NCI-H1105 treated with DMSO at 0.1 percent for 48 hours (cell line): ENCODE measurements around the gene NNT.
A peak's percentile ranks its signal among the peaks of the same experiment; 100 is the strongest.
"Not testable (repeated sequence)": the region's sequence is repeated elsewhere in the genome, so short reads cannot be mapped to it uniquely, and the experiment has no call there.

Experiments used
- DNase-seq: peaks from one replicate; lab custom pipeline; 2025; lab: John Stamatoyannopoulos, UW

NNT gene

GRCh38 chr5:43602461-43603343 lies at the start of gene NNT:
NNT (plus strand) TSS chr5:43603180; CDS start chr5:43609196, 6,016 bp downstream.
- DNase-seq: peak; percentile 79

- no peak for DNase-seq
Measured at GRCh38 chr5:43553381-43553780, 49.6 kb upstream of the NNT start.

- no peak for DNase-seq
Measured at GRCh38 chr5:43554497-43554896, 48.5 kb upstream of the NNT start.

GRCh38 chr5:43555895-43556606 lies 46.9 kb upstream of the NNT start:
- peak; percentile 43 for DNase-seq

- DNase-seq: not testable (repeated sequence)
Measured at GRCh38 chr5:43556607-43556856, 46.4 kb upstream of the NNT start.

- DNase-seq: peak; percentile 79
Measured at GRCh38 chr5:43556857-43557542, 46.0 kb upstream of the NNT start, which contains the start of gene PAIP1. PAIP1 (minus strand) TSS chr5:43557077; CDS start chr5:43556846, 231 bp downstream.

GRCh38 chr5:43560128-43560527 lies 42.9 kb upstream of the NNT start:
- DNase-seq: no peak

GRCh38 chr5:43561356-43561755 lies 41.6 kb upstream of the NNT start:
- DNase-seq: no peak

GRCh38 chr5:43563321-43563720 lies 39.7 kb upstream of the NNT start:
- DNase-seq: no peak

GRCh38 chr5:43564289-43564850 lies 38.6 kb upstream of the NNT start:
- no peak for DNase-seq

GRCh38 chr5:43565043-43565442 lies 37.9 kb upstream of the NNT start:
- no peak for DNase-seq

GRCh38 chr5:43567967-43568366 lies 35.0 kb upstream of the NNT start:
- DNase-seq: no peak

- no peak for DNase-seq
Measured at GRCh38 chr5:43569236-43569746, 33.7 kb upstream of the NNT start.

- no peak for DNase-seq
Measured at GRCh38 chr5:43570450-43571158, 32.4 kb upstream of the NNT start.

- no peak for DNase-seq
Measured at GRCh38 chr5:43571237-43571636, 31.7 kb upstream of the NNT start.

- DNase-seq: no peak
Measured at GRCh38 chr5:43572357-43572756, 30.6 kb upstream of the NNT start.

GRCh38 chr5:43573058-43573457 lies 29.9 kb upstream of the NNT start:
- DNase-seq: no peak

- DNase-seq: not testable (repeated sequence)
Measured at GRCh38 chr5:43580402-43581210, 22.4 kb upstream of the NNT start.

- DNase-seq: no peak
Measured at GRCh38 chr5:43581398-43581797, 21.6 kb upstream of the NNT start.

- DNase-seq: no peak
Measured at GRCh38 chr5:43582082-43583005, 20.6 kb upstream of the NNT start.
